HG03520 (cell line): ENCODE results near the gene FOSL2.

Experiments
- ATAC-seq: cut with Tn5 transposase; IDR thresholded peaks from one replicate; pipeline ENCODE4 v1.9.1; 2021; ENCODE audit warnings: mild to moderate bottlenecking, moderate library complexity; ENCODE audit not compliant: unreplicated experiment

Gene FOSL2

DNA sequence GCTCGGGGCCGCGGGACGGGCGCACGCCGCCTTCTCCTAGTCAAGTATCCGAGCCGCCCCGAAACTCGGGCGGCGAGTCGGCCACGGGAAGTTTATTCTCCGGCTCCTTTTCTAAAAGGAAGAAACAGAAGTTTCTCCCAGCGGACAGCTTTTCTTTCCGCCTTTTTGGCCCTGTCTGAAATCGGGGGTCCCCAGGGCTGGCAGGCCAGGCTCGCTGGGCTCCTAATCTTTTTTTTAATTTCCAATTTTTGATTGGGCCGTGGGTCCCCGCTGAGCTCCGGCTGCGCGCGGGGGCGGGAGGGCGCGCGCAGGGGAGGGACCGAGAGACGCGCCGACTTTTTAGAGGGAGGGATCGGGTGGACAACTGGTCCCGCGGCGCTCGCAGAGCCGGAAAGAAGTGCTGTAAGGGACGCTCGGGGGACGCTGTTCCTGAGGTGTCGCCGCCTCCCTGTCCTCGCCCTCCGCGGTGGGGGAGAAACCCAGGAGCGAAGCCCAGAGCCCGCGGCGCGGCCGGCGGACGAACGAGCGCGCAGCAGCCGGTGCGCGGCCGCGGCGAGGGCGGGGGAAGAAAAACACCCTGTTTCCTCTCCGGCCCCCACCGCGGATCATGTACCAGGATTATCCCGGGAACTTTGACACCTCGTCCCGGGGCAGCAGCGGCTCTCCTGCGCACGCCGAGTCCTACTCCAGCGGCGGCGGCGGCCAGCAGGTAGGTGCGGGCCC lies 617 bp downstream of the FOSL2 start:
- ATAC-seq, result no peak

DNA sequence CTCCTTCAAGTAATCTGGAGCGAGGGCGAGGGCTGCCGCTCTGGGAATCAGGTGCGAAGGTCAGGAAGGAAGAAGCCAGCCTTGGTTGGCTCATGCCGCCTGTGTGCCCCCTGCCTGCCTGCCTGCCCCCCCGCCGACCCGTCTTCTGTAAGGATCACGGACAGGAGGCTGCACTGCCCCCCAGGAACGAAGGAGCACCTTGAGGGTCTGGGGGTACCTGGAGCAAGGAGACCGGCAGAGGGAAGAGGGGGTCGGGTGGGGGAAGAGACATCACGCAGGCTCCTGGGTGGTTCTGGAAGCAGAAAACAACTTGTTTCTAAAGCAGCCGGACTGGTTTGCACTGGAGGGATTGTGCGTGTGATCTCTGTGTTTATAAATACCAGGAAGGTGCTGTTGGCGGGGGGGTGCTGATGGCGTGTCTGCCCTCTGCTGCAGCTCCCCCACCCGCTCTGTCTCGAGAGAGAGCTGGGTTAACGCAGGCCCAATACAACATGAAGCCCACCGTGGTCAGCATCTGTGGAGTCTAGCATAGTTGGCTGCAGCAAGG lies 1.7 kb downstream of the FOSL2 start:
- ATAC-seq, result no peak

DNA sequence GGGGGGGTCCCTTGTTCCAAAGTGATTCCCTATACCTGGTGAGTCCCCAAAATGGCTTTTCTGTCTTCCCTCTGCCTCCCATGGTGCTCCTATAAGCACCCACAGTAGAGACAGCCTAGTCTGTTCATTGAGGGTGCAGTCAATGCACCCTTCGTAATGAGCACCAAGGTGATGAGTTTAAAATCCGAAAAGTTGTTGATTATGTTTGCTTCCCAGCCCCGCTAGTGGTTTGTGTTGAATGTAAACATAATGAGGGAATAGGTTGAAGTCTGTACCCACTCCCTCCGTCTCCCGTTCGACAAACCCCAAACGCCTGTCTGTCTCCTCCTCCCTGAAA lies 2.3 kb downstream of the FOSL2 start:
- ATAC-seq, result no peak

- no peak for ATAC-seq
Measured at GRCh38 chr2:28395334-28396061, 2.8 kb downstream of the FOSL2 start.

GRCh38 chr2:28397043-28397381 lies 4.4 kb downstream of the FOSL2 start:
- ATAC-seq, result no peak

GRCh38 chr2:28398101-28398834 lies 5.6 kb downstream of the FOSL2 start:
- no peak for ATAC-seq

DNA sequence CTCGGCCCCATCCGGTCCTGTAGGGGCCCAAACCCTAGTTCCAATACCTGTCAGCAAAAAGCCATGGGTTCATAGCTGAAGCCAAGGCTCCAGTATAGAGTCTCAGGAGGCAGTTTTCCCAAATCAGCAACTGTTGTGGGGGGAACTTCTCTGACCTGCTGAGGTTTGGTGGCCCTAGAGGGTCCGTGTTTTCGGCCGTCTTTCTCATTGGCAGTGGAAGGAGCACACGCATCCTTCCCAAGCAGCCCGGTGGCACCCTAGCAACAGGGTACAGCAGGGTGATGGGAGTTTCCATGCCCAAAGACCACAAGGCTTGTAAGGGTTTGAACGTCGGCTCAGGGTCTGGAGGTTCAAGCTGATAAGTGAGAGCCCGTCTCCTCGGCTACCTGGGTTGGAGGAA lies 6.6 kb downstream of the FOSL2 start:
- no peak for ATAC-seq

DNA sequence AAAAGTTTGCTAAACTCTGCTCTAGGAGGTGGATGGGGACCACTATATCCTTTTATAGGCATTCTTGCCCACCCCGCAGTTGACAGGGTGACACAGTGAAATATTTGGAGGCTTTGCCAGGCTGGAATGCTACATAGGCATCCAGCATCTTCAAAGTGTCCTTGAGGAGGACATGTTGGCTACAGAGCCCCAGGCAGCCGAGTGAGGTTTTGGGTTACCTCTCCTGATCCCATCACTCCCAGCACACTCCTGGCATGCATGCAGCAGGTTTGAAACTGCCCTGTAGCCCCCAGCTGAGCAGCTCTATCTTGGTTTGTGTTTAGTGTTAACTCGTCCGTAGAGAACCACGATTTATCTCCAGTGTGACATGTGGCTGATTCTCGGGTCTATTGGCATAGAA lies 7.3 kb downstream of the FOSL2 start:
- no peak for ATAC-seq

DNA sequence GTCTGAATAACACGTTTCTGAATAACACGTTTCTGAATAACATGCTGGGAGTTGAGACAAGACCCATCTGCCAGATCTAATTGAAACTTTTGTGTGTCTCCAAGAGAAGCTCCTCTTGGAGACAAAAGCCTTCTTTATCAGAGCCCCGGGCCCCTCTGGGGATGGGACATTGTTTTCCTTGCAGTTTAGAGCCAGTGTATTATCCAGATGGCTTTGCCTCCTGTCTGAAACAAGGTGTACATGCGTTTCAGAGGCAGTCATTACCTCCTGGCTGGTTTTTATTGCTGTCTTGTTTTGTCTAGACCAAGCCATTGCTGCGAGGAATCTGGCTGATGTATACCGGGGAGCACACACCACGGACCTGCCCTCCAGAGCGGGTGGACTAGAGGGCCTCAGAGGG lies 7.8 kb downstream of the FOSL2 start:
- no peak for ATAC-seq

GRCh38 chr2:28400921-28401320 lies 8.3 kb downstream of the FOSL2 start:
- no peak for ATAC-seq

DNA sequence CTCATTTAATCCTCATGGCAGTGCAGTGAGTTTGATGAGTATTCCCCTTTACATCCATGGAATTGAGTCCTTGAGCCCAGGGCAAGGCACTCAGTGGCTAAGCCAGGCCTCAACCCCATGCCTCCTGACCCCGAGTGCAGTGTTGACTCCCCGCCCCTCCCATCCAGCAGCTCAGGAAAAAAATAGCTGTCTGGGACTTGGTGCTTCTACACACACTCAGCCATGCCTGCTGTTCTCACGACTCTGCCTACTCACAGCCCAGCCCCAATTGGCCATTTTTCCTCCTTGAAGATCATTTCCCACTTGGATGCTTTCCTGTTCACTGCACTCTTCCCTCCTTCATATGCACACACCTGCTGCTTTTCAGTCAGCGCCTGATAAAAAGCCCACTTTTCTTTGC lies 8.8 kb downstream of the FOSL2 start:
- ATAC-seq, result no peak

GRCh38 chr2:28401948-28402550 lies 9.4 kb downstream of the FOSL2 start:
- no peak for ATAC-seq

GRCh38 chr2:28403370-28403956 lies 10.8 kb downstream of the FOSL2 start:
- no peak for ATAC-seq

DNA sequence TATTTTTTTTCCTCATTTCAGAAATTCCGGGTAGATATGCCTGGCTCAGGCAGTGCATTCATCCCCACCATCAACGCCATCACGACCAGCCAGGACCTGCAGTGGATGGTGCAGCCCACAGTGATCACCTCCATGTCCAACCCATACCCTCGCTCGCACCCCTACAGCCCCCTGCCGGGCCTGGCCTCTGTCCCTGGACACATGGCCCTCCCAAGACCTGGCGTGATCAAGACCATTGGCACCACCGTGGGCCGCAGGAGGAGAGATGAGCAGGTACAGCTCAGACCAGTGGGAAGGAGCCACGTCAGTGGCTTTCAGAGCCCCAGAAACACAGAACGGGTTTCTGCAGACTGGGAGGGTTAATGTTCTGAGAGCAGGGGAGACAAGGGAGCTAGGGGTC lies 11.4 kb downstream of the FOSL2 start:
- ATAC-seq, result no peak

GRCh38 chr2:28405537-28405936 lies 12.9 kb downstream of the FOSL2 start:
- ATAC-seq, result no peak

DNA sequence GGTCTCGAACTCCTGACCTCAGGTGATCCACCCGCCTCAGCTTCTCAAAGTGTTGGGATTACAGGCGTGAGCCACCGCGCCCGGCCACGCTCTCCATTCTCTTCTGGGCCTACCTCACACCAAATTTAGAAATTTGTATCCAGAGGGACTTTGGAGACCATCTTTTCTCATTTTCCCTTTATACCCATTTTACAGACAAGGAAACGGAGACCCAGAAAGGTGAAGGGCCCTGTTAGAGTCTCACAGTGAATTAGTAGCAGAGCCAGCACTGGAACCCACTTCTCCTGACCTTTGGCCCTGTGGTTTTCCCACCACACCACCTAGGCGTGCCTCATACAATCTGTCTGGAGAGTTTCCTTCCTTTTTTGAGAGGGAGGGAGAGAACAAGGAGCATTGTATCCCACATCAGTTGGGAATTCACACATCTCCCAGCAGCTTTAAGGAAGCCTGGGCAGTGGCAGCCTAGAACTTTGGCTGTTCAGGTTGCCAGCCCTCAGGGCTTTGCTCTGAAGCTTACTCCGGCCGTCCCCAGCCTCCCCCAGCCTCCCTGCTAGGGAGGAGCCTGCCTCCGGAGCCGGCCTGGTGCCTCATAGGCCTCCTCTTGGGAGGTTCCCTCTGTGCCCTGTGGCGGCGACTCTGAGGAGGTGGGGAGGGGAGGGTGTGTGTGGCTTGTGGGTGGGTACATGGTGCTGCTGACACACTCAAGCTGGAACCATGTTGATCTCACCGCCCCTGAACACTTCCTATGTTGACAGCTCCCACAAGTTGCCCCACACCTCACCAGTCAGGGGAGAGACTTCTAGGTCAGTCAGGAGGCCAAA lies 13.8 kb downstream of the FOSL2 start:
- no peak for ATAC-seq

- ATAC-seq, result no peak
Measured at GRCh38 chr2:28407131-28407975, 14.7 kb downstream of the FOSL2 start.

- ATAC-seq, result no peak
Measured at GRCh38 chr2:28407976-28408690, 15.5 kb downstream of the FOSL2 start.
